ENCODE data around the gene UNC5B. TPM values are rescaled to one million over a fixed set of nuclear protein-coding genes. Genes with fewer than 3 reads are reported as not detected.

Gene UNC5B
- total RNA-seq, 1 donor from 2014 or later: 26.9 TPM

DNA sequence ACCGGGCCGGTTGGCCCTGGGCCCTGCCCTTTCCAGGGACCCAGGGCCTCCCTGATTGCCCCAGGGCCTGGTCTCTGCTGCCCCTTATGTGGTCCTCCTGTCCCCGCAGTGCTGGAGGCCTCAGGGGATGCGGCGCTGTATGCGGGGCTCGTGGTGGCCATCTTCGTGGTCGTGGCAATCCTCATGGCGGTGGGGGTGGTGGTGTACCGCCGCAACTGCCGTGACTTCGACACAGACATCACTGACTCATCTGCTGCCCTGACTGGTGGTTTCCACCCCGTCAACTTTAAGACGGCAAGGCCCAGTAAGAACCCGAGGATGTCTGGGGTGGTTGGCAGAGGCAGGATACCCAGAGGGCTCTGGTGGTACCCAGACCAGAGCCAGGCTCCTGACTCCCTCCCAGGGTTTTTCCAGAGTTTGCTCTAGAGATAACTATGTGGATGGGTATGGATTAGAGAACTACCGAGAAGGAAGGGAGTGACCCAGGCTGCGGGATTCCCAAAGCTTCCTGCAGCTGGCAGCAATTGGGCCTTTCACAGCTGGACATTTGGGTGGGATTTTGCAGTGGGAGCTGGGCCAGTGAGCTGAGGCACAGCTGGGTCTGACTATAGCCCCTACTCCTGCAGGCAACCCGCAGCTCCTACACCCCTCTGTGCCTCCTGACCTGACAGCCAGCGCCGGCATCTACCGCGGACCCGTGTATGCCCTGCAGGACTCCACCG, 78.6 kb downstream of the UNC5B start:
- H3K36me3 ChIP-seq (ENCODE audit: control insufficient read depth, insufficient read depth, low read length): no peaks in the 10 kb centered on the region
- H3K27me3 ChIP-seq (ENCODE audit: control insufficient read depth, insufficient read depth, low read length): peaks cover 7% of the 10 kb centered on the region
- H3K4me3 ChIP-seq (ENCODE audit: low read depth, low read length): no peak overlapping the region
- no peak for DNase-seq (ENCODE audit: low read depth)
- TF ChIP-seq CTCF (IDR thresholded peaks at IDR 0.05; ENCODE audit: insufficient read depth, low read length, poor library complexity, severe bottlenecking): no peak

- Histone ChIP-seq H3K27me3 (ENCODE audit: control insufficient read depth, insufficient read depth, low read length) (peaks cover 7% of the 10 kb centered on the region), H3K36me3 (ENCODE audit: control insufficient read depth, insufficient read depth, low read length) (no peaks in the 10 kb centered on the region), H3K4me3 (ENCODE audit: low read depth, low read length) (no peak overlapping the region)
- TF ChIP-seq CTCF (IDR thresholded peaks at IDR 0.05; ENCODE audit: insufficient read depth, low read length, poor library complexity, severe bottlenecking): no peak
- no peak for DNase-seq (ENCODE audit: low read depth)
Measured at GRCh38 chr10:71291528-71291900, 79.1 kb downstream of the UNC5B start.

- no peak for TF ChIP-seq CTCF (IDR thresholded peaks at IDR 0.05; ENCODE audit: insufficient read depth, low read length, poor library complexity, severe bottlenecking)
- no peaks in the 10 kb centered on the region for H3K36me3 ChIP-seq (ENCODE audit: control insufficient read depth, insufficient read depth, low read length)
- no peak for DNase-seq (ENCODE audit: low read depth)
- peaks cover 7% of the 10 kb centered on the region for H3K27me3 ChIP-seq (ENCODE audit: control insufficient read depth, insufficient read depth, low read length)
- H3K4me3 ChIP-seq (ENCODE audit: low read depth, low read length): no peak overlapping the region
Measured at GRCh38 chr10:71292624-71293445, 80.5 kb downstream of the UNC5B start.

GRCh38 chr10:71293446-71294084, 81.2 kb downstream of the UNC5B start:
- DNase-seq (ENCODE audit: low read depth): no peak
- H3K4me3 ChIP-seq (ENCODE audit: low read depth, low read length): no peak overlapping the region
- H3K36me3 ChIP-seq (ENCODE audit: control insufficient read depth, insufficient read depth, low read length): no peaks in the 10 kb centered on the region
- peaks cover 7% of the 10 kb centered on the region for H3K27me3 ChIP-seq (ENCODE audit: control insufficient read depth, insufficient read depth, low read length)
- no peak for TF ChIP-seq CTCF (IDR thresholded peaks at IDR 0.05; ENCODE audit: insufficient read depth, low read length, poor library complexity, severe bottlenecking)

GRCh38 chr10:71294091-71294561, 81.8 kb downstream of the UNC5B start:
- H3K4me3 ChIP-seq (ENCODE audit: low read depth, low read length): no peak overlapping the region
- H3K36me3 ChIP-seq (ENCODE audit: control insufficient read depth, insufficient read depth, low read length): no peaks in the 10 kb centered on the region
- TF ChIP-seq CTCF (IDR thresholded peaks at IDR 0.05; ENCODE audit: insufficient read depth, low read length, poor library complexity, severe bottlenecking): no peak
- no peak for DNase-seq (ENCODE audit: low read depth)
- peaks cover 7% of the 10 kb centered on the region for H3K27me3 ChIP-seq (ENCODE audit: control insufficient read depth, insufficient read depth, low read length)

Measured in kidney epithelial cell (primary cell).